Hepatocyte (in vitro differentiated cells): Measurements from ENCODE around the gene CMTM6.

ENCODE experiments used
- CTCF ChIP-seq: fragments of 200-600 bp; sonication (generic); IDR thresholded peaks from 2 replicates; pipeline ENCODE4 v1.5.1; 2016; ENCODE audit warnings: antibody characterized with exemption, mild to moderate bottlenecking; ENCODE audit not compliant: poor library complexity
- EZH2 ChIP-seq: fragments of 200-600 bp; sonication (generic); IDR thresholded peaks from 2 replicates; pipeline ENCODE4 v1.6.1; 2016; ENCODE audit warnings: antibody characterized with exemption, mild to moderate bottlenecking, borderline replicate concordance

DNA sequence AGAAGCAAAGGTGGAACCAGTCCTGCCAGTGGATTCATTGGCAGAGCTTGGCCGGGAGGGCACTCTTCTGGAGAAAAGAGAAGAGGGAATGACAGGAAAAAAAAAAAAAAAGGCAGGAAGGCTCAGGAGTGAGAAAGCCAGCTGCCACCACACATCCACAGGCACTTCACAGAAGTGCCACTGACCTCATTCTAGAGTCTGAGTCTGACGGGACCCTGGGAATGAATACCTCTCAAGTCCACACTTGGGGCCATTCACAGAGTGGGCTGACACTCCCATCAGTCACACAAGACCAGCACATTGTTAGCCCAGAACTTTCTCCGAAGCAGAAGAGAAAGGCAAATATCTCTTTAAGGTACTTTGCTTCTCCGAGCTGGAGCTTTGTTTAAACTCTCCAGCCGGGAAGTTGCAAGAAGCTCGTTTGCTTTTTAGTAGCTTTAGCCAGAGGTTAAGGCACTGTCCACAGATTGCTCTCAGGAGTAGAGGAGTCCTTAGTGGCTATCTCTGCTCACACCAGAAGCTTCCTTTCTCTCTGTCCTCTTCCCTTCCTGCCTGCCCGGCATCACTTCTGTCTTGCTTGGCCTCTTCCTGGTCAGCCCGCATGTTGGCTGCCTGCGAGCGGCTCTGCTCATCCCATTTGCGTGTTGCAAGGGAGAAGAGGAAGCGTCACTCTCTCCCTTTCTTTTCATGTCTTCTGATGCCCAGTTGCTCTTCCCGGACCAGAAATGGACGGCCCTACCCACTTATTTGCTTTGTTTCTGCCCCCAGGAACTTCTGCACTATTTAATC is 53.8 kb downstream of the CMTM6 start:
- no peak for TF ChIP-seq CTCF
- TF ChIP-seq EZH2, result no peak
